Iris pigment epithelial cell (primary cell): ENCODE measurements around the gene AP4S1.
"Not testable (repeated sequence)": the region's sequence is repeated elsewhere in the genome, so short reads cannot be mapped to it uniquely, and the experiment has no call there.

Experiments
- DNase-seq: peaks from one replicate; pipeline ENCODE4 v3.0.0-alpha.2; 2011; ENCODE audit warnings: low read depth

Gene AP4S1

DNA sequence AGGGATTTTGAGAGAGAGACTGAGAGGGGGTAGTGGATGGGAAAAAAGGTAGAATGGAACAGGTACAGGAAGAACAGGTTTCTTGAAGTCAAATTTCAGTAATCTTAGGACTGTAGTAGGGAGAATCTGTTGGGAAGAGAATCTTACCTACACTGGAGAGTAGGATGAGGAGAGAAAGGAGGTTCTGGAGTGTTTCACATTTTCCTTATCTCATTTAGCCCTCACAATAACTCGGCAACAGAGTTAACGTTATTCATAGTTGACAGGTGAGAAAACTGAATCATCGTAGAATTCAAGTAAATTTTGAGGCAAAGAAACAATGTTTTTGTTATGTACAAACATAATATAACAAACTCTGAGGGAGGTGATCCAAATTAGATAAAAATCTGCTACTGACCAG is 17.9 kb downstream of the AP4S1 start:
- no peak for DNase-seq

DNA sequence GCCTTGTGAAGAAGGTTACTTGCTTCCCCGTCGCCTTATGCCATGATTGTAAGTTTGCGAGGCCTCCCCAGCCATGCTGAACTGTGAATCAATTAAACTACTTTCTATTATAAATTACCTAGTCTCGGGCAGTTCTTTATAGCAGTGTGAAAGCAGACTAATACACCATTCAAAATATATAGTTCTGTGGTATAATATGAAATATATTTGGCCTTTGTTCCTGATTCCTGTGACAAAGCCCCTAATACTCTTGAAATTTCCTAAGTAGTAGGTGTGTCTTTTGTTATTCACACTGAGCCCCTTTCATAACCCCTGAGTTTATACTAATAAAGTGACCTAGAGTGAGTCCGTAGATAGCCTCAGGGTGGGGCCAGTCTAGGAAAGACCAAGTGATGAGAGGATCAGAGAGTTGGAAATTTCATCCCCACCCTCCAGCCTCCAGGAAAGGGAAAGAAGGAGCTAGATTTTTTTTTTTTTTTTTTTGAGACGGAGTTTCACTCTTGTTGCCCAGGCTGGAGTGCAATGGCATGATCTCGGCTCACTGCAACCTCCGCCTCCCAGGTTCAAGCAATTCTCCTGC is 20.1 kb downstream of the AP4S1 start:
- no peak for DNase-seq

DNA sequence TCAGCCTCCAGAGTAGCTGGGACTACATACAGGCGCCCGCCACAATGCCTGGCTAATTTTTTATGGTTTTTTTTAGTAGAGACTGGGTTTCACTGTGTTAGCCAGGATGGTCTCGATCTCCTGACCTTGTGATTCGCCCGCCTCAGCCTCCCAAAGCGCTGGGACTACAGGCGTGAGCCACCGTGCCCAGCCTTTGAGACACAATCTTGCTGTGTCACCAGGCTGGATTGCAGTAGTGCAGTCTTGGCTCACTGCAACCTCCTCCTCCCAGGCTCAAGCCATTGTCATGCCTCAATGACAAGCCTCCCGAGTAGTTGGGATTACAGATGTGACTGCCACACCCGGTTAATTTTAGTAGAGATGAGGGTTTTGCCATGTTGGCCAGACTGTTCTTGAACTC is 22.1 kb downstream of the AP4S1 start:
- DNase-seq, result no peak

DNA sequence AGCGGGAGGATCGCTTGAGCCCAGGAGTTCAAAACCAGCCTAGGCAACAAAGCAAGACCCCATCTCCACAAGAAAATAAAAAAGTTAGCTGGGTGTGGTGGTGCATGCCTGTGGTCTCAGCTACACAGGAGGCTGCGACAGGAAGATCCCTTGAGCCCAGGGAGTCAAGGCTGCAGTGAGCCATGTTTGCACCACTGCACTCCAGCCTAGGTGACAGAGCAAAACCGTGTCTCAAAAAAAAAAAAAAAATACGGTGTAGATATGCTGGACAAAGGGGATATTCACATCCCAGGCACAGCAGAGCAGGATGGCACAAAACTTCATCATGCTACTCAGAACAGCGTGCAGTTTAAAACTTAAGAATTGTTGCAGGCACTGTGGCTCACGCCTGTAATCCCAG is 25.6 kb downstream of the AP4S1 start:
- DNase-seq, result no peak

DNA sequence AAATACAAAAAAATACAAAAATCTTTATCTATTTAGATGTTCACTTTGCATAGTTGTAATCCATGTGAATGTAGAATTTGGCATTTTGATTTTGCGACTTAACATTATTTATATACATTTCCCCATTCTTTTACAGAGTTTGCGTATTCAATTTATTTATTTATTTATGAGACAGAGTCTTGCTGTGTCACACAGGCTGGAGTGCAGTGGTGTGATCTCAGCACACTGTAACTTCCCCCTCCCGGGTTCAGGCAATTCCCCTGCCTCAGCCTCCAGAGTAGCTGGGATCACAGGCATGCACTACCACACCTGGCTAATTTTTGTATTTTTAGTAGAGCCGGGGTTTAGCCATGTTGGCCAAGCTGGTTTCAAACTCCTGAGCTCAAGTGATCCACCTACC is 26.1 kb downstream of the AP4S1 start:
- DNase-seq, result no peak

DNA sequence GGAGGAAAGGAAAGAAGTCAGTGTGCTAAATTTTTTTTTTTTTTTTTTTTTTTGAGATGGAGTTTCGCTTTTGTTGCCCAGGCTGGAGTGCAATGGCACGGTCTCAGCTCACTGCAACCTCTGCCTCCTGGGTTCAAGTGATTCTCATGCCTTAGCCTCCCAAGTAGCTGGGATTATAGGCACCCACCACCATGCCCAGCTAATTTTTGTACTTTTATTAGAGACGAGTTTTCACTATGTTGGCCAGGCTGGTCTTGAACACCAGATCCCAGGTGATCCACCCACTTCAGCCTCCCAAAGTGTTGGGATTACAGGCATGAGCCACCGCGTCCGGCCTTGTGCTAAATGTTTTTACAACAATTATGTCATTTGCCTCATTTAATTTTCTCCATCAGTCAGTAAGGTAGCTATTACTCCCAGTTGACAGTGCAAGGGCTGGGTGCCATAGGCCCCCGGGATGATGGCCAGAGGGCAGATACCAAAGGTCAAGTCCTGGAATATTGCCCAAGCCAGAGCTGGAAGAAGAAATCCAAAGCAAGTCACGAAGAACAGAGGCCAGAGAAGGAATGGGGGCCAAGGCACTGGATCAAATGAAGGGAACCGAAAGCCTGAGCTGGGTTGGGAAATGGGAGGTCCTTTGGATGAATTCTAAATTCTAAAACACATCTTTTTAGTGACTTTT is 27.6 kb downstream of the AP4S1 start:
- DNase-seq, result not testable (repeated sequence)

DNA sequence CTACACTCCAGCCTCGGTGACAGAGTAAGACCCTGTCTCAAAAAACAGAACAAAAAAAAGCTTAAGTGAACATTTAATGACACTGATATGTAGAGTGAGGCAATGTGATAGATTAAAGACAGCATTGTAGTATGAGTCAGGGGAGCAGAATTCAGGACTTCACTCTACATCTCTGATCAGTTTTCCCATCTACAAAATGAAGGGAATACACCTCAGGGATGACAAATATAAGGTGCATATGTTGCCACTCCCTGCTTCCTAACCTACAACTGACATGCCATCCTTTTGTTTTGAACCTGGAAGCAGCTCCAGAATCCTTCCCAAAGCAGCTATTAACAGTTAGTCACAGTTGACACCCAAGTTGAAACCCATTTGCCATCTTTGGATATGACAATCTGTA is 31.6 kb downstream of the AP4S1 start:
- DNase-seq, result no peak

DNA sequence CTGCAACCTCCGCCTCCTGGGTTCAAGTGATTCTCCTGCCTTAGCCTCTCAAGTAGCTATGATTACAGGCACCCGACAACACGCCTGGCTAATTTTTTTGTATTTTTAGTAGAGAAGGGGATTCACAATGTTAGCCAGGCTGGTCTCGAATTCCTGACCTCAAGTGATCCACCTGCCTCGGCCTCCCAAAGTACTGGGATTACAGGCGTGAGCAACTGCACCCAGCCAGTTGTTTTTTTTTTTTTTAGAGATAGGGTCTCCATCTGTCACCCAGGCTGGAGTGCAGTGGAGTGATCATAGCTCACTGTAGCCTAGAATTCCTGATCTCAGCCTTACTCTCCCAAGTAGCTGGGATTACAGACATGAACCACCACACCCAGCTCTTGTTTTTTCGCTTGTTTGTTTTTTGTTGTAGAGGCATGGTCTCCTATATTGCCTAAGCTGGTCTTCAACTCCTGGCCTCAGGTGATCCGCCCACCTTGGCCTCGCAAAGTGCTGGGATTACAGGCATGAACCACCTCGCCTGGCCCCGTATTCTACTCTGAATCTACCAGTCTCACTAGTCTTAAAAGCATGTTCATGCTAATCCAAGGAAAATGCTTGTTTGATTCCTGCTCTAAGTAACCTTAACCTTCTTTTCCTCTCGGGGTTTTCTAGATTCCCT is 32.4 kb downstream of the AP4S1 start:
- no peak for DNase-seq

DNA sequence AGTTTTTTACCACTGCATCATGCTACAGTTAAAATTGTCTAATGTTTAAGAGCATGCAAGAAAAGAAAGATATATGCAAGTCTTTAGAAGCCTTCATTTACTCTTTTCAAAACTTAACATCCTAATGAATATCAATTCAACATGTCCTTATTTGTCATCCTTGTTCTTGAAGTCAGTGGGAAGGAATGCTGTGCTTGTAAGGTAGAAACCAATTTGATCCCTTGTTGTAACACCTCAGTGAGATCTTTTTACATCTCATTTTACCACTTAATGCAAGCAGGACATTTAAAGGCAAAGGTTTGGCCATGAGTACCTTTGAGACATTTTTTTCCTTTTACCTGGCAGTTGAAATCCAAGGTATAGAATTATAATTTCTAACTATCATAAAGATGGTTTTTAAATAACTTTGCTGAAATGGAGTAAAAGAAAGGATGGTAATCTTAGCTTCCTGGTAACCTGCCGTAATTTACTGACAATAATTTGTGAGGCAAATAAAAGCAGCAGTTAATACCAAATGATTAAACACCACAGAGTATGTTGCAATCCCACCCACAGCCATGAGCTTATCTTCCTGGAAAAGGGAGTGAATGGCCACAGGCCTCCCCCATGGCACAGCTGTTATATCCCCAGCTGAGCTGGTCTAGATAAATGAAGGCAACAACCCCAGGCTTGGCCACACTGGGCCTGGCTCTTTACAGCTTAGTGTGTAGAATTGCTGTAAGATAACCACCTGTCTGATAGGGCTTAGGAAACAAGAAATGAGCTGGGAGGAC is 33.9 kb downstream of the AP4S1 start:
- DNase-seq, result peak; percentile 95

DNA sequence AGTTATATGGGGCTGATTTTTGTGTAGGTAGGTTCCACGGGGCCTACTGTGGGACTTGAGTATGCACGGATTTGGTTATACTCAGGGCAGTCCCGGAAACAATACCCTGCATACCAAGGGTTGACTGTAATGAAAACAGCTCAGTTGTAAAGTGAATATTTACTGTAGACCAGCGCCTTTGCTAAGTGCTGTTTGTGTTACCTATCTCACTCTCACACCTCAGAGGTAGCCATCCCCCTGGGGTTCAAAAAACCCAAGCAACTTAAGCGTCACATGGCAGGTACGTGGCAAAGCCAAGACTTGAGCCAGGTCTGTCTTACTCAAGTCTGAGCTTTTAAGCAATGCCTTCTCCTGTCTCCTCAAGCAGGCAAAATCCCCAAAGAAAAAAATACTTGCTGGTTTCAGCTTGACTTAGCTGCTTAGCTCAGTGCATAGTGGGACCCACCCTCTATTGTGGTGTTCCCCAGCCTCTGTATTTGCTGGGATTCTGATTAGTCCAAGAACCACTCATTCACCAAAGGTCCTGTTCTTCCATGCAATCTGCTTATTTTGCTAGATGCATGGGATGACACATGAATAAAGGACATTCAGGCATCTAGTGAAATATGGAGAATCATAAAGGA is 34.9 kb downstream of the AP4S1 start:
- DNase-seq, result peak; percentile 16

DNA sequence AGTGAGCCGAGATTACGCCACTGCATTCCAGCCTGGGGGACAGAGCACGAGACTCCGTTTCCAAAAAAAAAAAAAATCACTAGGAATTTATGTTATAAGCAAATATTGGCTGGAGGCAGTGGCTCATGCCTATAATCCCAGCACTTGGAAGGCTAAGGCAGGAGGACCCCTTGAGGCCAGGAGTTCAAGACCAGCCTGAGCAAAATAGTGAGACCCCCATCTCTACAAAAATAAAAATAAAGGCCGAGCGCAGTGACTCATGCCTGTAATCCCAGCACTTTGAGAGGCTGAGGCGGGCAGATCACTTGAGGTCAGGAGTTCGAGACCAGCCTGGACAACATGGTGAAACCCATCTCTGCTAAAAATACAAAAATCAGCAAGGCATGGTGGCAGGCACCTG is 37.5 kb downstream of the AP4S1 start:
- DNase-seq, result not testable (repeated sequence)

DNA sequence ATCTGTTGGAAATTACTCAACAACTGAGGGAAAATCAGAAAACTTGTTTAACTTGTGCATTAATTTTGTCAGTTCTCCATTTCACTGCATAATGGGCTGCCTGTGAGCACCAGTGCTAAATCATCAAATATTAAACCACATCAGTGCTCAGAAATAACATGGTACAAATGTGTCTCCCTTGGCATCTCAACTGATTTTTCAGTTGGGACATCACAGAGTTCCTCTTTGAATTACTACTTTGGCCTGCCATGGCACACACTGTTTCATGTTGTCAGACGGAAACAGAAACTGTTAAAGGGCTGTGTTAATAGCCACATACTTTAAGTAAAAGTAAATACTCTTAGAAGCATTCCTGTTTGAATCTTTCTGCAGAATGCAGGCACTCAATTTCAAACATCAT is 42.8 kb downstream of the AP4S1 start:
- DNase-seq, result no peak

DNA sequence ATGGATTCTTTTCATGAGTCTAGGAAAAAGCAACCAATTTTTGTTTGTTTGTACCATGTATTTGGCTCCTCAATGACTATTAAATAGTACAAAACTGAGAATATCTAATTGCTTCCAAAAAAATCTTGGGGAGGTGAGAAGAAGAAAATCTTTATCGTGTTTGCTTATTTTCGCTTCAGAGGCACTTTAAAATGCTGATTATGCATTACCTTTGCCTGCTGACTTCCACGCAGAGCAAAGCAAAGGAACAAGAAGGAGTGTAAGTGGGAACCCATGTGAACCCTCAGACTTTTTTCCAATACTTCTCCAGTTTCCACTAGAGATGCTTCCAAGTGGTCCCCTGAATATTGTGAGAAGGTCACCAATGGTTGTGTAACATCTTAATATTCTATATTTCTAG is 43.9 kb downstream of the AP4S1 start:
- no peak for DNase-seq

DNA sequence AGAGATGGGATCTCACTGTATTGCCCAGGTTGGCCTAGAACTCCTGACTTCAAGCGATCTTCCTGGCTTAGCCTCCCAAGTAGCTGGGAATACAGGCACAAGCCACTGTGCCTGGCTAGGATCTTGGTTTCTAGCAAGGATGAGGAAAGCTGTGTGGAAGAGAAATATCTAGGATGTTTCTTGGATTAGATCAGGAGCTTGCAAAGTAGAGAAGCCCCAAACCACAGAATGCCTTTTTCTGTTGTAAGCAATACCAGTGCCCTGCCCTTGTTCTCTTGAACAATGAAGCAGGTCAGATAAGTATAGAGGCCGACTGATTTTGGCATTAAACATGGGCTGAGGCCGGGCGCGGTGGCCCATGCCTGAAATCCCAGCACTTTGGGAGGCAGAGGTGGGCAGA is 45.0 kb downstream of the AP4S1 start:
- peak; percentile 92 for DNase-seq

DNA sequence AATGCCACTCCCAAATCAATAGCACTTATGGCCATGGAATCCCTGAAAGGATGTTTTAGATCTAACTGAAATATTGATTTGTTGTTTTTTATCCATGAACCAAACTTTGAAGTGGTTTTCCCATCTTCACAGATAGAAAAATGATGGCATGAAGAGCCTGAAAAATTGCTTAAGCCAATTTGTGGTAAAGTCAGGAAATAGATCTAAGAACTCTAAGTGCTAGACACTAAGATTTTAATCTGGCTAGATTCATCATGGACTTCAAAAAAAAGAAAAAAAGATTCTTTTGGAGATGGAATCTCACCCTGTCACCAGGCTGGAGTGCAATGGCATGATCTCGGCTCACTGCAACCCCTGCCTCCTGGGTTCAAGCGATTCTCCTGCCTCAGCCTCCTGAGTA is 45.7 kb downstream of the AP4S1 start:
- DNase-seq, result peak; percentile 28

DNA sequence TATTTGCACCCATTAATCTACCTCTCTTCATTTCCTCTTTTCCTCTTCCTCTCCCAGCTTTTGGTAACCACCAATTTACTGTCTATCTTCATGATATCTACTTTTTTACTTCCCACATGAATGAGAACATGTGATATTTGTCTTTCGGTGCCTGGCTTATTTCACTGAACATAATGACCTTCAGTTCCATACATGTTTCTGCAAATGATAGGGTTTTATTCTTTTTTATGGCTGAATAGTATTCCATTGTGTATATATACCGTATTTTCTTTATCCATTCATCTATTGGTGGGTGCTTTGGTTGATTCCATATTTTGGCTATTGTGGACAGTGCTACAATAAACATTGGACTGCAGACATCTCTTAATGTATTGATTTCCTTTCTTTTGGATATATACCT is 49.7 kb downstream of the AP4S1 start:
- DNase-seq, result no peak

DNA sequence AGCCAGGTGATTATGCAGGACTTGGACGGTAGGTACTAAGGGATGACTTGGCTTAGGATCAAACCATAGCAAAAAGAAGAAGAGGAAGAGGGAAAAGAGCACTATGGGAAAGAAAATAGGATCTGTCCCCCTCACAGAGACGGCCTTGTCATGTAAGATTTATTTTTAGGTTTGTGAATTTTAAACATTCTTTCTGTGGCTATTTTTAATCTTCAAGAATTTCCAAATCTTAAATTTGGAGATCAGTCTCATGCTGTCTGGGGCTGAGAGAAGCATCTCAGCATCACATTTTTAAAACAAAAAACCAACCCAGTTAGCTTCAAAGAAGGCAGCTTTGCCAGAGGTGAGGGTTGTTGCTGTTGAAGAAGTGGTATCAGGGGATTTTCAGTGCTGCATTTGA is 53.3 kb downstream of the AP4S1 start:
- no peak for DNase-seq

DNA sequence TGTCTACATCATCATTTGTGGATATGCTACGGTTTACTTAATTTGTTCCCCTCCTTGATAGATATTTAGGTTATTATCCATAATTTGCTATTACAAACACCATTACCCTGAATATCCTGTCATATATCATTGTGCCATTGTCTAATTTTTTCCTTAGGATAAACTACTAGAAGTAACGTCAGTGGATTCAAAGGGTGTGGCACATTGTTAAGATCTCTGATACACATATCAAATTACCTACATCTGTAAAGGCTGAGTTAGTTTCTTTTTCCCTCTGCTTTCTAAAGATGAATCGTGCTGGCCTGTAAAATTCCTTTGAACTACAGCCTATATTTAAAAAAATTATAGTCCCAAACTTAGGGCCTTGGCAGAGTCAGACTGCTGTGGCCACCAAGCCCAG is 54.6 kb downstream of the AP4S1 start:
- peak; percentile 61 for DNase-seq

DNA sequence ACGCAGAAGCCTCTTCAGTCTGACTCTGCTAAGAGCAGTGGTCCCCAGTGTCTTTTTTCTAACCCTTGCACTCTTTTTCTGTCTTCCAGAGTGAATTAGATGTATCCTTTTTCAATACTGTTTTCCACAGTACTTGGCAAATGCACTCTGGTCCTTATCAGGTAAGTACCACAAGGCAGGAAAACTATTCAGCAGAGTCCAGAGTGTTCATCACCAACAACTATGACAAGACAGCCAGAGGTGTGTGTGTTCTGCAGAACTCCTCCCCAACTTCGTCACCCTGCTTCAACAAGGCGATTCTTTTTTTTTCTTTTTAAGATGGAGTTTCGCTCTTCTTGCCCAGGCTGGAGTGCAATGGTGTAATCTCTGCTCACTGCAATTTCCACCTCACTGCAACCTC is 55.0 kb downstream of the AP4S1 start:
- DNase-seq, result no peak

DNA sequence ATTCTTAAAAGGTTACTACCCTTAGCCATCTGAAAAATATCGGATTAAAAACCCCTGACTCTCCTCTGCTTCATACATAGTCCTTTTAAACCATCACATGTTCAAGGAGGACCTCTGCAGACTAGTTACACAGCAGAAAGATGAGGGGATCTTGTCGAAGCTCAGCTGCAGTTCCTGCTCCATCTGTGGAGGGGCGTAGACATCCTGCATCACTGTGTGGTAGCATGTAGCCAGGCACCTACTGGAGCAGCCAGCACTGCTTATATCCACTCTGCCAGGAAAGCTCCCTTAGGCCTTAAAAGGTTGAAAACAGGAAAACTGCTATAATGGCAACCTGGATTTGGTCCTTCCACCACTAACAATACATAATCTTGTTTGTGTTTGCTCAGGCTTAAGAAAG is 58.3 kb downstream of the AP4S1 start:
- DNase-seq, result no peak

DNA sequence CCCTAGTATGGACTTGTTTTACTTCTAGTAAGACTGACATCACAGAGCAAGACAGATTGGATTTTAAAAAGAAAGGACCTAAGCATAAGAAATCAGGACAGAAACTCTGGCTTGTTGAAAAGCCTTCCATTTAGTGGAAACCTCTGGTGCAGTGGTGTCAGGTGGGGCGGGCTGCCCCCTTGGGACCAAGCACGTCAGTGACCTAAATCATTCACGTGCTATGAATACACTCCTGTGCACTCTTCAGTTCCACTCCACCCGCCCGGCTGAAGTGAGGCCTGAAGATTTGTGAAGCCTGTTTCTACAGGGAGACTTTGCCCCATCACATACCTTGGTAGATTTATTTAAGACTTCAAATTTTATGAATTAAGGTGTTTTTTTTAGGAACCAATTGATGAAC is 58.9 kb downstream of the AP4S1 start:
- no peak for DNase-seq

DNA sequence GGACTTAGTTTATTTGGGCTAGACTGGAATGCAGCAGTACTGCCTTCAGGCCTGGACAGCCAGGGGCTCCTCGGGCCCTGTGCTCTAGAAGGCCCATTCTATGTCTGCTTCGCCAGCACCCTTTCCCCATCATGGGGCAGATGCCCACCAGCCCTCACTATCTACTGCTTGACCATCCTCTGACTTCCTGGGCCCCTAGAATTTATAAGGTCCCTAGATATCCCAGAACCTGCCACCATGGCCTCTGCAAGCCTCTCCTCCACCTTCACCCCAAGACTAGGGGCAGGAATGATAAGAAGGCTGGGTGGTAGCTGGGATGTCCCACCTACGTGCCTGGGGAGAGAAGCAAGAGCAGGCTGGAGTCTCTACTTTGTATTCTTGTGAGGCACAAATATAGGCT is 59.6 kb downstream of the AP4S1 start:
- DNase-seq, result no peak

DNA sequence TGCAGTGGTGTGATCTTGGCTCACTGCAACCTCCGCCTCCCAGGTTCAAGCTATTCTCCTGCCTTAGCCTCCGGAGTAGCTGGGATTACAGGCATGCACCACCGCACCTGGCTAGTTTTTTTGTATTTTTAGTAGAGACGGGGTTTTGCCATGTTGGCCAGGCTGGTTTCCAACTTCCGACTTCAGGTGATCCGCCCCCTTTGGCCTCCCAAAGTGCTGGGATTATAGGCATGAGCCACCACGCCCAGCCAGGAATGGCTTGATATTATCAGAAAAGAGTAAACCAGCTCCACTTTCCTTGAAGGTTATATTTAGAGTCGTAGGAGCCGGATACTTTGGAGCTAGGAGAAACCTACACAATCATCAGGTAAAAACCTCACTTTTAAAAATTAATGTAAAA is 61.0 kb downstream of the AP4S1 start:
- DNase-seq, result not testable (repeated sequence)
